Osteoblast (primary cell): ENCODE measurements around the gene TOR3A. TPM values are rescaled to one million over a fixed set of nuclear protein-coding genes. Genes with fewer than 3 reads are reported as not detected.

ENCODE experiments used
- DNase-seq: peaks from one replicate; pipeline ENCODE4 v3.0.0; 2011; ENCODE audit warnings: low spot score, mixed read lengths; ENCODE audit not compliant: insufficient read length; ENCODE audit errors: missing footprints
- H2AFZ ChIP-seq: 2 replicates; pipeline ENCODE4 v1.6.0; 2011; ENCODE audit warnings: mild to moderate bottlenecking, low read length
- H3K27ac ChIP-seq: 2 replicates; pipeline ENCODE4 v1.5.1; 2011; ENCODE audit warnings: mild to moderate bottlenecking, low read depth, low read length, moderate library complexity
- H3K27me3 ChIP-seq: 2 replicates; pipeline ENCODE4 v1.6.0; 2012; ENCODE audit warnings: mild to moderate bottlenecking, control low read depth, inconsistent platforms, low read length, moderate library complexity; ENCODE audit not compliant: insufficient read depth
- H3K36me3 ChIP-seq: 2 replicates; pipeline ENCODE4 v1.5.1; 2011; ENCODE audit warnings: mild to moderate bottlenecking, low read length, control low read depth, moderate library complexity; ENCODE audit not compliant: insufficient read depth
- H3K4me1 ChIP-seq: 2 replicates; pipeline ENCODE4 v1.5.1; 2011; ENCODE audit warnings: mild to moderate bottlenecking, low read length, control low read depth, moderate library complexity; ENCODE audit not compliant: insufficient read depth
- H3K4me2 ChIP-seq: 2 replicates; pipeline ENCODE4 v1.6.0; 2011; ENCODE audit warnings: mild to moderate bottlenecking, low read length; ENCODE audit not compliant: insufficient read depth
- H3K4me3 ChIP-seq: fragments of 200-600 bp; sonication (generic); 3 replicates; pipeline ENCODE4 v1.5.1; 2012; ENCODE audit warnings: mild to moderate bottlenecking, low read length, inconsistent platforms; ENCODE audit not compliant: insufficient read depth
- H3K79me2 ChIP-seq: 2 replicates; pipeline ENCODE4 v1.6.0; 2012; ENCODE audit warnings: mild to moderate bottlenecking, low read length, control low read depth, inconsistent platforms; ENCODE audit not compliant: insufficient read depth
- H3K9me3 ChIP-seq: 2 replicates; pipeline ENCODE4 v1.5.1; 2011; ENCODE audit warnings: low read depth, low read length, control low read depth
- H4K20me1 ChIP-seq: 2 replicates; pipeline ENCODE4 v1.6.0; 2012; ENCODE audit warnings: mild to moderate bottlenecking, low read length, control low read depth; ENCODE audit not compliant: insufficient read depth
- CTCF ChIP-seq: IDR thresholded peaks from 2 replicates; pipeline ENCODE4 v1.5.1; 2011; ENCODE audit warnings: mild to moderate bottlenecking, low read depth, low read length, moderate library complexity; ENCODE audit errors: extremely low read depth
- total RNA-seq: library from RNA; depleted of rRNA; stranded (reverse); fragments of >200 nt; gene quantifications from 2 replicates; pipeline ENCODE4 v1.2.3, GENCODE V29; 2012

The TOR3A gene
- total RNA-seq, 1 donor: 44.2 TPM

- Histone ChIP-seq H3K36me3 (peaks cover 10% of the 10 kb centered on the region), H3K79me2 (peaks cover 78% of the 10 kb centered on the region), H4K20me1 (peaks cover 39% of the 10 kb centered on the region), H3K27ac (peak overlapping the region; percentile 99), H3K9me3 (no peaks in the 10 kb centered on the region), H3K27me3 (no peaks in the 10 kb centered on the region), H3K4me1 (peaks cover 46% of the 10 kb centered on the region), H3K4me3 (peak overlapping the region; percentile 80), H2AFZ (no peak overlapping the region), H3K4me2 (peak overlapping the region; percentile 94)
- TF ChIP-seq CTCF: no peak
- DNase-seq: no peak
Measured at GRCh38 chr1:179141592-179142251, 59.9 kb downstream of the TOR3A start.

DNA sequence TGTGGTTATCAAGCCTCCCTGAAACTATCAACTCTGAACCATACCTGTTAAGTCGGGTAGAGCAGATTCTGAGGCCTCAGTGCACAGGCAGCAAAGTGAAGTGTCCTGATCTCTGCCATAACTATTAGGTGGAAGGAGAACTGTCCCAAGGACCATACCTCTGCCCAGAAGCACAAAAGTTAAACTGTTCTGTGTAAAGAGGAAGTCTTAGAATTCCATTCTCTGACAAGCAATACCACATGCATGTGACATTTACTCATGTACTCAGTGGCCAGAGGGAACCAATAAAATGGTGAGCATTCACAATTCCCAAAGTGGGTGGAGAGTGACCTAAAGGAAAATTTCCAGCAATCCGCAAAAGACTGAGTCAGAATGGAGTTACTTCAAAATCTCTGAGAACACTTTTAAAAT lies 61.0 kb downstream of the TOR3A start:
- no peak for TF ChIP-seq CTCF
- no peak overlapping the region for H2AFZ ChIP-seq

GRCh38 chr1:179143322-179143721 lies 61.5 kb downstream of the TOR3A start:
- Histone ChIP-seq H3K4me2 (peak overlapping the region; percentile 94), H3K4me3 (no peak overlapping the region), H3K36me3 (peaks cover 10% of the 10 kb centered on the region), H3K9me3 (no peaks in the 10 kb centered on the region), H3K4me1 (peaks cover 40% of the 10 kb centered on the region), H3K79me2 (peaks cover 62% of the 10 kb centered on the region), H4K20me1 (peaks cover 25% of the 10 kb centered on the region), H3K27ac (peak overlapping the region; percentile 99), H2AFZ (no peak overlapping the region), H3K27me3 (no peaks in the 10 kb centered on the region)
- DNase-seq: peak; percentile 73
- no peak for TF ChIP-seq CTCF

More for the DNA sequence above, 61.0 kb downstream of the TOR3A start:
- Histone ChIP-seq H3K9me3 (no peaks in the 10 kb centered on the region), H3K4me1 (peaks cover 45% of the 10 kb centered on the region), H3K4me3 (peak overlapping the region; percentile 80), H3K36me3 (peaks cover 10% of the 10 kb centered on the region), H3K79me2 (peaks cover 66% of the 10 kb centered on the region), H4K20me1 (peaks cover 30% of the 10 kb centered on the region), H3K27me3 (no peaks in the 10 kb centered on the region), H3K4me2 (peak overlapping the region; percentile 94), H3K27ac (peak overlapping the region; percentile 99)
- no peak for DNase-seq

DNA sequence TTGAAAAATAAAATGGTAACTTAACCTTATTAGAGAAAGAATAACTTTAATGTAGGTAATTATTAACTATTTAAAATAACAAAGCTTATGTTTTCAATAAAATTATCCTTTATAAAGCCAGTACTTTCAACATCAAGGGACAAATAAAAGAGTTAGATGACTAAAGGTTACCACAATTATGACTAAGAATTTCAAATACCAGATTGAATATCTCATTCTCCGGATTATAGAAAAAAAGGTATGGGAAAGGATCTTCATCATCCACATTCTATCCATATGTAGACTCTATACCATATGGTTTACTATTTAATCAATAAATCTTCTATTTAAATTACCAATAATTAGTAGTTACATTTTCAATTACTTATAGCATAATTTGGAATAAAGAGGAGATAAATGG lies 62.8 kb downstream of the TOR3A start:
- Histone ChIP-seq H3K36me3 (peaks cover 10% of the 10 kb centered on the region), H4K20me1 (peaks cover 18% of the 10 kb centered on the region), H3K4me1 (peaks cover 39% of the 10 kb centered on the region), H2AFZ (no peak overlapping the region), H3K9me3 (no peaks in the 10 kb centered on the region), H3K4me3 (no peak overlapping the region), H3K4me2 (no peak overlapping the region), H3K27me3 (no peaks in the 10 kb centered on the region), H3K27ac (peak overlapping the region; percentile 99), H3K79me2 (peaks cover 51% of the 10 kb centered on the region)
- TF ChIP-seq CTCF: no peak
- no peak for DNase-seq
